Endothelial cell of umbilical vein (primary cell): ENCODE data around the gene PRRC2C. TPM values are rescaled to one million over a fixed set of nuclear protein-coding genes. Genes with fewer than 3 reads are reported as not detected.

ENCODE experiments used
- BruUV-seq: library from RNA; stranded (reverse); fragments of 400-500 nt; replicated peaks from 2 replicates; lab custom pipeline; 2021; lab: Mats Ljungman, UMichigan
- CTCF ChIA-PET: fragments of 300-600, 350-600 bp; sonication (Branson Sonifier 250); formaldehyde crosslinking; loops from one replicate; lab custom pipeline; 2021; ENCODE audit warnings: antibody characterized with exemption, inconsistent platforms; lab: Charles Lee
- POLR2A ChIA-PET: fragments of 300-600, 350-600 bp; sonication (Branson Sonifier 250); formaldehyde crosslinking; loops from one replicate; lab custom pipeline; 2021; ENCODE audit warnings: antibody characterized with exemption, inconsistent platforms; lab: Charles Lee
- DNase-seq: peaks from one replicate; pipeline ENCODE4 v3.0.0-alpha.2; 2011; ENCODE audit warnings: low read depth, low spot score
- FAIRE-seq: peaks from 2 replicates; lab custom pipeline; 2011; peaks lifted over from hg19 to GRCh38; lab: Jason Lieb, UNC
- H2AFZ ChIP-seq: 2 replicates; pipeline ENCODE4 v1.6.0; 2012; ENCODE audit warnings: low read depth, low read length, control low read depth, inconsistent platforms
- H3K27ac ChIP-seq: 2 replicates; pipeline ENCODE4 v1.5.1; 2011; ENCODE audit warnings: low read depth, mild to moderate bottlenecking, control low read depth, low read length, moderate library complexity; ENCODE audit not compliant: insufficient read depth
- H3K27me3 ChIP-seq, 2 experiments: 2 replicates each; pipeline versions ENCODE4 v1.6.0 to v1.6.1; 2011; ENCODE audit warnings: low read length in 2 of 2, mixed read lengths in 1 of 2; ENCODE audit not compliant: control insufficient read depth in 2 of 2, insufficient read depth in 2 of 2
- H3K36me3 ChIP-seq, 2 experiments: 2 replicates in 1 of 2; 3 replicates in 1 of 2; pipeline ENCODE4 v1.5.1; 2011; ENCODE audit warnings: low read length in 2 of 2, mild to moderate bottlenecking in 1 of 2, moderate library complexity in 1 of 2; ENCODE audit not compliant: control insufficient read depth in 2 of 2, insufficient read depth in 2 of 2; ENCODE audit errors: extremely low read depth in 1 of 2
- H3K4me1 ChIP-seq: 3 replicates; pipeline ENCODE4 v1.5.1; 2011; ENCODE audit warnings: mild to moderate bottlenecking, low read length; ENCODE audit not compliant: control insufficient read depth, insufficient read depth; ENCODE audit errors: extremely low read depth
- H3K4me2 ChIP-seq: 2 replicates; pipeline ENCODE4 v1.6.1; 2011; ENCODE audit warnings: low read length, control low read depth, mixed read lengths; ENCODE audit not compliant: insufficient read depth
- H3K4me3 ChIP-seq, 3 experiments: fragments of 200-600 bp in 1 of 3; sonication (generic), shearing (Covaris generic) in 1 of 3; replicated peaks in 1 of 3; 2 replicates each; pipeline ENCODE4 v1.5.1; 2011 to 2016; ENCODE audit warnings: control low read depth in 3 of 3, low read length in 3 of 3, mild to moderate bottlenecking in 2 of 3, inconsistent platforms in 1 of 3, low read depth in 1 of 3, moderate library complexity in 1 of 3; ENCODE audit not compliant: insufficient read depth in 1 of 3
- H3K79me2 ChIP-seq: 2 replicates; pipeline ENCODE4 v1.6.0; 2012; ENCODE audit warnings: low read length, inconsistent platforms; ENCODE audit not compliant: control insufficient read depth, insufficient read depth
- H3K9ac ChIP-seq: replicated peaks from 2 replicates; pipeline ENCODE3; 2011; ENCODE audit warnings: low read length, control low read depth; ENCODE audit not compliant: insufficient read depth; ENCODE audit errors: extremely low read depth
- H3K9me1 ChIP-seq: replicated peaks from 3 replicates; pipeline ENCODE4 v1.6.0; 2011; ENCODE audit warnings: mild to moderate bottlenecking, low read length; ENCODE audit not compliant: control insufficient read depth, insufficient read depth; ENCODE audit errors: extremely low read depth
- H3K9me3 ChIP-seq: replicated peaks from 2 replicates; pipeline ENCODE4 v1.5.1; 2012; ENCODE audit warnings: low read length, inconsistent platforms; ENCODE audit not compliant: control insufficient read depth, insufficient read depth
- H4K20me1 ChIP-seq: replicated peaks from 2 replicates; pipeline ENCODE3; 2011; ENCODE audit warnings: mild to moderate bottlenecking, low read length; ENCODE audit not compliant: control insufficient read depth, insufficient read depth; ENCODE audit errors: extremely low read depth
- CTCF ChIP-seq, 2 donors: IDR thresholded peaks; 1 replicate in 1 of 2; 2 replicates in 1 of 2; pipeline ENCODE4 v1.5.1; 2011; ENCODE audit warnings: low read length in 2 of 2, mild to moderate bottlenecking in 2 of 2, moderate library complexity in 2 of 2, control low read depth in 1 of 2, inconsistent platforms in 1 of 2, low read depth in 1 of 2; ENCODE audit not compliant: insufficient read depth in 1 of 2; ENCODE audit errors: extremely low read depth in 1 of 2
- EZH2 ChIP-seq: IDR thresholded peaks from 2 replicates; pipeline ENCODE4 v1.6.1; 2012; ENCODE audit warnings: borderline replicate concordance, low read depth, mild to moderate bottlenecking, moderate library complexity, low read length, inconsistent platforms; ENCODE audit not compliant: severe bottlenecking
- FOS ChIP-seq: IDR thresholded peaks from 2 replicates; pipeline ENCODE4 v1.6.1; 2011; ENCODE audit warnings: mild to moderate bottlenecking, low read length, moderate library complexity, borderline replicate concordance; ENCODE audit not compliant: insufficient read depth
- JUN ChIP-seq: IDR thresholded peaks from 2 replicates; pipeline ENCODE4 v1.6.1; 2011; ENCODE audit warnings: borderline replicate concordance, low read depth; ENCODE audit not compliant: insufficient read length, insufficient read depth
- MAX ChIP-seq: IDR thresholded peaks from 2 replicates; pipeline ENCODE4 v1.6.1; 2011; ENCODE audit not compliant: insufficient read depth, insufficient read length
- MYC ChIP-seq: IDR thresholded peaks from one replicate; pipeline ENCODE4 v1.6.1; 2011; ENCODE audit warnings: mild to moderate bottlenecking, low read depth, low read length
- POLR2AphosphoS5 ChIP-seq: IDR thresholded peaks from 2 replicates; pipeline ENCODE4 v1.6.1; 2012; ENCODE audit warnings: low read depth, mild to moderate bottlenecking, control low read depth, low read length, moderate library complexity; ENCODE audit not compliant: insufficient read depth
- dilution Hi-C: fragments of 300-500 bp; cut with MboI; formaldehyde crosslinking; loops from one replicate; pipeline ENCODE4 v1.15.0; 2019; ENCODE audit warnings: low sequenced_read_pairs; ENCODE audit not compliant: extremely low pct_ligation_motif_present
- intact Hi-C: fragments of 100-400 bp; cut with micrococcal nuclease; formaldehyde crosslinking; loops from one replicate; pipeline ENCODE4 v1.10.0; 2022
- polyA plus RNA-seq, 4 experiments: library from polyadenylated mRNA; depleted of rRNA in 3 of 4; stranded (reverse) in 3 of 4; unstranded in 1 of 4; fragments of >200 nt; gene quantifications; 2 replicates each; pipeline versions ENCODE4 v1.2.1 to v1.2.3, GENCODE V29; 2011 to 2012; ENCODE audit warnings: missing spikeins in 1 of 4
- total RNA-seq: library from RNA; stranded (reverse); gene quantifications from 2 replicates; pipeline ENCODE4 v1.2.3, GENCODE V29; 2021

Gene PRRC2C
- total and polyA plus RNA-seq, 2 donors (not counting 3 experiments of a cell fraction or from before 2014, with no cell fraction given), result 65.7 to 199 TPM

GRCh38 chr1:171484760-171485374, 463 bp upstream of the PRRC2C start:
- dilution Hi-C loops (no loop called here), intact Hi-C loops (loop anchor here (1.0 to 10.0 kb wide), 6 partner anchors 16 to 296 kb away; partner anchors contain the start of genes FMO4 and METTL13)
- H3K9me1 ChIP-seq, result no peaks in the 10 kb centered on the region
- peak overlapping the region; percentile 78 for H3K4me2 ChIP-seq
- DNase-seq (no peak), FAIRE-seq (no peak)
- TF ChIP-seq CTCF (IDR thresholded peaks at IDR 0.05; ENCODE audit: extremely low read depth in 1 of 2, insufficient read depth in 1 of 2, low read depth in 1 of 2, low read length in 2 of 2) (no peak), EZH2 (no peak), JUN (no peak), MYC (no peak), MAX (no peak), FOS (no peak), POLR2AphosphoS5 (no peak)
- peak overlapping the region; percentile 94 for H3K27ac ChIP-seq
- ChIA-PET POLR2A (no interaction called here), CTCF (interaction anchor here (0.7 to 2.4 kb wide), 28 partner anchors 10 to 518 kb away, joined by 3 to 26 read pairs (median 3); partner anchors contain the start of genes FMO4 and VAMP4)
- H2AFZ ChIP-seq, result peak overlapping the region; percentile 69
- peak overlapping the region; percentile 40 to 92 (median 90) for H3K4me3 ChIP-seq
- H3K36me3 ChIP-seq, result no peaks in the 10 kb centered on the region
- peaks cover 22% of the 10 kb centered on the region for H3K4me1 ChIP-seq
- peak overlapping the region; percentile 98 for H3K9ac ChIP-seq
- TSS peak; percentile 69 for BruUV-seq
- H3K79me2 ChIP-seq, result peaks cover 45% of the 10 kb centered on the region
- H3K9me3 ChIP-seq, result no peaks in the 10 kb centered on the region
- peaks cover 8% of the 10 kb centered on the region for H4K20me1 ChIP-seq
- H3K27me3 ChIP-seq, result no peaks in the 10 kb centered on the region
